ENCODE results near the gene IRX1.

Gene IRX1

GRCh38 chr5:3601061-3601710 is 5.6 kb downstream of the IRX1 start:
- TF ChIP-seq CTCF (conservative IDR thresholded peaks at IDR 0.05; ENCODE audit: control insufficient read depth, insufficient read depth, low read depth, low read length): no peak
- DNase-seq (ENCODE audit: low read depth): no peak
- no peak overlapping the region for H3K4me3 ChIP-seq (ENCODE audit: control insufficient read depth, low read depth, low read length)

GRCh38 chr5:3601911-3602782 is 6.5 kb downstream of the IRX1 start:
- TF ChIP-seq CTCF (conservative IDR thresholded peaks at IDR 0.05; ENCODE audit: control insufficient read depth, insufficient read depth, low read depth, low read length): no peak
- DNase-seq (ENCODE audit: low read depth): peak; percentile 4
- no peak overlapping the region for H3K4me3 ChIP-seq (ENCODE audit: control insufficient read depth, low read depth, low read length)

- DNase-seq (ENCODE audit: low read depth): peak; percentile 35
- H3K4me3 ChIP-seq (ENCODE audit: control insufficient read depth, low read depth, low read length): no peak overlapping the region
- TF ChIP-seq CTCF (conservative IDR thresholded peaks at IDR 0.05; ENCODE audit: control insufficient read depth, insufficient read depth, low read depth, low read length): peak; percentile 39
Observed at GRCh38 chr5:3602785-3603502, 7.3 kb downstream of the IRX1 start.

- H3K4me3 ChIP-seq (ENCODE audit: control insufficient read depth, low read depth, low read length): no peak overlapping the region
- TF ChIP-seq CTCF (conservative IDR thresholded peaks at IDR 0.05; ENCODE audit: control insufficient read depth, insufficient read depth, low read depth, low read length): no peak
- DNase-seq (ENCODE audit: low read depth): peak; percentile 38
Observed at GRCh38 chr5:3604501-3604900, 8.9 kb downstream of the IRX1 start.

- DNase-seq (ENCODE audit: low read depth): peak; percentile 10
- no peak for TF ChIP-seq CTCF (conservative IDR thresholded peaks at IDR 0.05; ENCODE audit: control insufficient read depth, insufficient read depth, low read depth, low read length)
- H3K4me3 ChIP-seq (ENCODE audit: control insufficient read depth, low read depth, low read length): no peak overlapping the region
Observed at GRCh38 chr5:3605298-3606010, 9.8 kb downstream of the IRX1 start.
